HS-27A (cell line): ENCODE data around the gene IKBKG.
"Not testable (repeated sequence)": the region's sequence is repeated elsewhere in the genome, so short reads cannot be mapped to it uniquely, and the experiment has no call there.

ENCODE experiments used
- DNase-seq: peaks from one replicate; pipeline ENCODE4 v3.0.0-alpha.2; 2012; ENCODE audit warnings: low read depth, missing footprints

IKBKG gene

DNA sequence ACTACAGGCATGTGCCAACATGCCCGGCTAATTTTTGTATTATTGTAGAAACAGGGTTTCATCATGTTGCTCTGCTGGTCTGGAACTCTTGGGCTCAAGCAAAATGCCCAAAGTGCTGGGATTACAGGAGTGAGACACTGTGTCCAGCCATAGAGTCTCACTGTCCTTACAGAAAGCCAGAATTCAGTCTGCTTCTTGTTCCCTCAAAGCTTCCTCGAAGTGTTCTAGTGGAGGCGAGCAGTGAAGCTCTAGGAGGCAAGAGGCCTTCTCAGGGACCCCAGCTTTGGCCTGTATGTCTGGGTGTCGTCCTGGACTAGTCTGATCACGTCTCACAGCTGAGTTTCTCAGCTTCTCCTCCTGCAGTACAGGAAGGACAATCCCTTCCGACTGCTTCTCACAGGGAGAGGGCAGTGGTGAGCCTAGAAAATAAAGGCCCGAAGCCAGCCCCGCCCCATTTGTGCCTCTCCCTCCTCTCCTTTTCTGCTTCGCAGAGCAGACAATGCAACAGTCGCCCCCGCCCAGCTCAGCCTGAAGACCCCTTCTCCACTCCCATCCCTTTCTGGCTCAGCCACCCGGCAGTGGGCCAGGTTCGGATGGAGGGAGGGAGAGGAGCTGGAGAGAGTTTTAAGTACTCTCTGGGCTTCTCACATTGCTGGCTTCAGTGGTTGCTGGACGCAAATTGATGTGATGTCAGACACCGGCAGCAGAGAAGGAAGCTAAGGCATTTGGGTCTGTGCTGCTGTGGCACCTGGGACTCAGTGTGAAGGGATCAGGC lies 20.3 kb upstream of the IKBKG start:
- DNase-seq = no peak

DNA sequence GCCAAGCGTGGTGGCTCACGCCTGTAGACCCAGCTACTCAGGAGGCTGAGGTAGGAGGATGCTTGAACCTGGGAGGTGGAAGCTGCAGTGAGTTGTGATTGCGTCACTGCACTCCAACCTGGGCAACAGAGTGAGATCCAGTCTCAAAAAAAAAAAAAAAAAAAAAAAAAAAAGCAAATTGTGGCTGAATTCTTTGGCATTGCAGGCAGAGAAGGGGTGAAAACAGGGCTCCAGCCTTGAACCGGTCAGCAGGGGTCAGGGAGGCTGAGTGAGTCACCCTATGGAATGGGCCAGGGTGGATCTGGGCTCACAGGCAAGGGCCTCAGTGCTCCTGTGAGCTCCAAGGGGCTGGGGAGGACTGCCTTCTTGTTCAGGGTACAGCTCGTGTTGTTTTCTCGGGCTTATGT lies 18.2 kb upstream of the IKBKG start:
- DNase-seq = no peak

DNA sequence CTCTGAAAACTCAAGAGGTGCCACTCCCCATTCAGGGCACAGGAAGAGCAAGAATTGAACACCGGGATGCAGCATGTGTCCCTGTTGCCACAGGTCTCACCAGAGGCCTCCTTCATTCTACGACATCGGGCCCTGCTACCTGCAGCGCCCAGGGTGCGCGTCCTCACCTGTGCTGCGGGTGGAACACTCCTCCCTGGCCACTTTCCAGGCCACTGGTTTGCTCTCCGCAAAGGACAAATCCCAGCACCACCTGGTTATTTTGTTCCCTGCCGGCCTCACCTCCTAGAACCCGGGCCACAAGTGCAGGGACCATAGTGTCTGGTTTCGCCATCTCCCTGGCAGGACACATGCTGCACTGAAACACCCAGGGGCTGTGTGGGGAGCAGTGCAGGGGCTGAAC lies 17.1 kb upstream of the IKBKG start:
- no peak for DNase-seq

DNA sequence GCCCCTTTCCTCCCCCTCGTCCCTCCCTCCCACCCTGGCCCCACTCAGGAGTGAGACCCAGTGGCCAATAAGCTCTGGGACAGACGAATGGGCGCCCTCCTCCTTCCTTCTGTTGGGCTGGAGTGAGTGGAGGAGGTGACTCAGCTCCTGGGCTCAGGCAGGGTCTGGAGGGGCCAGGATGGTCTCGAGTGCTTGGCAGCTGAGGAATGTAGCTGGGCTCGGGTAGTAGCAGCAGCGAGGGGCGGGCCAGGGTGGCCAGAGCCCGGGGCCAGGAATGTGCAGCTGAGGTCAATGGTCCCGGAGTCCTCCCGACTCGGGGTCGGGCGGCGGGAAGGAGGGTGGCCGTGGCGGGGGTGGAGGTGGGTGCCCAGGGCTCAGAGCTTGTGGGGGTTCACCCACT lies 15.8 kb upstream of the IKBKG start:
- DNase-seq = no peak

DNA sequence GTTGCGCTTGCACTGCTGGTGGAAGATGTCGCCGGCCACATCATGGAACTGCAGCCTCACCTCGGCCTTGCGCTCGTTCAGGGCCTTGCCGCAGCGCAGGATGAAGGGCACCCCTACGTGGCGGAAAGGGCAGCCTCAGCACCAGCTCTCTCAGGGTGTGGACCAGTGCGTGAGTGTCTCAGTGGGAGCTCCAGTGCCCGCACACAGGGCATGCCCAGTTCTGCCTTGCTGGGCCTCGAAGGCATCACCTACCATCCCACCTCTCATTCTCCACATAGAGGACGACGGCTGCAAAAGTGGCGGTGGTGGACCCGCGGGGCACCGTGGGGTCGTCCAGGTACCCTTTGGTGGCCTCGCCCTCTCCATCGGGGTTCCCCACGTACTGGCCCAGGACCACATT lies 14.7 kb upstream of the IKBKG start:
- DNase-seq = no peak

DNA sequence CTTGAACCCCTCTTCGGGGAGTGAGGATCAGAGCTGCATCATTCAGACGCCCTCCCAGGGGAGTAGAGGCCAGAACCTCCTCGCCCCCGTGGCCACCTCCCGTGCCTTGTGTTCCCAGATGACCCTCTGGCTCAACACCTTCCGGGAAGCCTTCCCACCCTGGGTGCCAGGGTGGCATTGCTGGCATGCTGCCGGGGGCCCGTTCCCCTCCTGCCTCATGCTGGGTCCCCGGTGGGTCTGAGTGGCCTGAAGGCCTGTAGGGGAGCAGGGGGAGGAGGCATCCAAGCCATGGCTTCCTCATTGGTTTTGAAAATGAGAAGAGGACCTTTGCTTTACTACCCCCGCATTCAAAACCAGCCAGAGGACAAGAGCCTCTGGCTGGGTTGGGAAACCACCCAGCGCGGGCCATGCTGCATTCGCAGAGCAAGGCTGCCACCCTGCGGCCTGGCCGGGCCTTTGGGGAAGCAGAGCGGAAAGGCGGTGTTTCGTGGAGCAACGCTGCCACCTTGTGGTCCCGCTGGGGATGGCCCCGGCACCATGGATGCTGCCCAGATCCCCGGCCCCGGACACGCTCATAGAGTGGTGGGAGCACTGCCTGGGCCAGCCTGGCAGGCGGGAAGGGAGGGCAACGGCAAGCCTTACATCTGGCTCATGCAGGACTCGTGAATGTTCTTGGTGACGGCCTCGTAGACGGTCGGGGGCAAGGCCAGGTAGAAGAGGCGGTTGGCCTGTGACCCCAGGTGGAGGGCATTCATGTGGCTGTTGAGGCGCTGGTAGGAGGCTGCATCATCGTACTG lies 12.7 kb upstream of the IKBKG start:
- DNase-seq = no peak

DNA sequence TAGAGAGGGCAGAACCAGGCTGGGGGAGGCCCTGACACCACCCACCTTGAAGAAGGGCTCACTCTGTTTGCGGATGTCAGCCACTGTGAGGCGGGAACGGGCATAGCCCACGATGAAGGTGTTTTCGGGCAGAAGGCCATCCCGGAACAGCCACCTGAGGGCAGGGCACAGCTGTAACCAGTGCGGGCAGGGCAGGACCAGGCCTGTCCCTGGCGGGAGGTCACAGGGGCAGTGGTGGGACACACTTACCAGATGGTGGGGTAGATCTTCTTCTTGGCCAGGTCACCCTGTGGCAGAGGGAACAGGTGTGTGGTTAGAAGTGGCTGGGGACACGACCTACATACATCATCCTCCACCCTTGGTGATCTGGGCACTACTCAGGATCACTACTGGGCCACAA lies 11.5 kb upstream of the IKBKG start:
- no peak for DNase-seq

DNA sequence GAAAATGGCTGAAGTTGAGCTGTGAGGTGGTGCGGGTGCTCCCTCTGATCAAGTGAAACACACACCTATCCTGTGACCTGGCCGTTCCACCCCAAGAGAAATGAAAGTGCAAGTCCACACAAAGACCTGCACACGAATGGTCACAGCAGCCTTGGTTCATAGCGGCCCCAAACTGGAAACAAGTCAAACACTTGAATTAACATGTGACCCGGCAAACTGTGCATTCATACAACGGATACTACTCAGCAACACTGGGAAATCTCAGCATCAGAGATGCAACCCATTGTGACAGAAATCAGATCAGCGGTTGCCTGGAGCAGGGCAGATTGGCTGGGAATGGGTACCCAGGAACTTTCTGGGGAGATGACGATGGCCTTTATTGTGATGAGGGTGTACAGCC lies 8.3 kb upstream of the IKBKG start:
- DNase-seq = no peak

DNA sequence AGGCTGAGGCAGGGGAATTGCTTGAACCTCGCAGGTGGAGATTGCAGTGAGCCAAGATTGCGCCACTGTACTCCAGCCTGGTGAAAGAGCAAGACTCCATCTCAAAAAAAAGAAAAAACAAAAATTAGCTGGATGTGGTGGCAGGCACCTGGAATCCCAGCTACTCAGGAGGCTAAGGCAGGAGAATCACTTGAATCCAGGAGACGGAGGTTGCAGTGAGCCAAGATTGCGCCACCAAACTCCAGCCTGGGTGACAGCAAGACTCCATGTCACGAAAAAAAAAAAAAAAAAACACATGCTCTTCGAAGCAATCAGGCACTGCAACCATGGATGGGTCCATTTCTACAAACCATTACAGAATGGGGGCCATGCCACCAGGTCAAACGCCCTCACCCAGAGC lies 7.1 kb upstream of the IKBKG start:
- not testable (repeated sequence) for DNase-seq

DNA sequence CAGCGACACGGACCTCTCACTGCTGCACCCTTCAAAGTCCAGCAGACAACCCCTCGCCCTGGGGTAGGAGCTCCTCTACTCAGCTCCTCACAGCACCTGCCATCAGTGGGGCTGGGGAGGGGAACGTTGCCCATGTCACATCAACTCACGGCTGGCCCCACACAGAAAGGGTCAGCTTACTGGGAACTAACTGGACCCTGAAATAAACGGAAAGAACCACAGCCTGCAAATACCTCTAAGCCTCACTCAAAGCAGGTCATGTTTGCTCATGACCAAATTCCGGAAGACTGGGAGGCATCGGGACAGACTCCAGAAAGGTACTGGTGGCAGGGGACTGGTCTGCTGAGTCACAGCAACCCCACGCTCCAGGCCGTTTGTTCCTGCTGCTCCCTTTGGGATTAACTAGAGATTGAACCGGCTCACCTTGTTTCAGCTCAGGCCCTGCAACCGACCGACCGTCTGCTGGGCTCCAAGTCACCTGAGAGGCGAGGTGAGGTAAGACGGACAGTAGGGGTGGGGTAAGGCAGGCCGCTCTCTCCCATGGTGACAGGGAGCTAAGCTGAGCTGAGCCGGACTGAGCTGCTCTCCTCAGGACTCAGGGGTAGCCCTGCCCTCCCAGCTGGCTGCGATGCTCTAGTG lies 6.4 kb upstream of the IKBKG start:
- DNase-seq = no peak

DNA sequence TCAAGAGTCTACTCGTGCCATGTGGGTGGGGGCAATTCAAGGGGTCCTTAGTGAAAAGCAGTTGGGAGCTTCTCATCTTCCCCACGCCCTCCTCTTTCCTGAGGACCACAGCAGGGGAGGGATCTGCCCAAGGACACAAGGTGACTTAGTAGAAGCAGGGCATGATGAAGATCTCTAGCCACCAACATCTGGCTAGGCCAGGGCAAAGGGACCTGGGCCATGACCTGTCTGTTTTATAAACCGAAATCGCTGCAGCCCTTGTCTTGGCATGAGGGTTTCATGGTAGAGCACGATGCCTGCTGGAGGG lies 5.9 kb upstream of the IKBKG start:
- DNase-seq = no peak

DNA sequence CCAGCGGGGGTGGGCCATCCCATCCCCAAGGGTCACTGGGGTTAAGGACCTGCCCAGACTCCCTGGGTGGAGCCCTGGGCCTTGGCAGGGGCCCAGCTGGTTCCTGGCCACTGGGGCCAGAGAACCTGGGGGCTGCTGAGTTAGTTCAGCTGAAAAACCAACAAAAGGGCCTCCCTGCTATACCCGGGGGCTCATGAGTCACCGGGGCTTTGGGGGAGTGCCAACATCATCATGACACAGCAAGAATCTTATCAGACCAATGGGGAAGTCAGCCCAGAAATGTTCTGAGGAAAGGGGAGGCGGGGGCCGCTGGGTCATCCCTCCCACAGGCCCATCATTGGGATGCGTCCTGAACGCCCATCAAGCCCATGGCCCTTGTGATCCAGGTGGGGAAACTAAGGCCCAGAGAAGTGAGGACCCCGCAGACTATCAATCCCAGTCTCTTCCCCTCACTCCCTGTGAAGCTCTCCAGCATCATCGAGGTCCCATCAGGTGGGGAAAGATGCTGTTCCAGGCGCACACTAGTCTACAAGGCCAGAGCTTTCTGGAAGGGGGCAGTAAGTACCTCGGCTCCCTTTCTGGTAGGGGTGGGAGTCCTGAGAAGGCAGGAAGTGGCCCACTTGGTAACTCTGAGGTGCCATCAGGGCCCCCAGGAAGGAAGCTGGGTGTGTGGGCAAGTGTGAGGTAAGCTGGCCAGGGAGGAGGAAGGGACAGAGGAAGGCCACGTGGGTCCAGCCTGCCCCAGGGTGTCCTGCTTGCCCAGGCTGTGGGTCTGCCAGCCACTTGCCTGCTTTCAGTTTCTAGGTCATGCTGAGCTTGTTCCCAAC lies 5.3 kb upstream of the IKBKG start:
- peak; percentile 81 for DNase-seq

DNA sequence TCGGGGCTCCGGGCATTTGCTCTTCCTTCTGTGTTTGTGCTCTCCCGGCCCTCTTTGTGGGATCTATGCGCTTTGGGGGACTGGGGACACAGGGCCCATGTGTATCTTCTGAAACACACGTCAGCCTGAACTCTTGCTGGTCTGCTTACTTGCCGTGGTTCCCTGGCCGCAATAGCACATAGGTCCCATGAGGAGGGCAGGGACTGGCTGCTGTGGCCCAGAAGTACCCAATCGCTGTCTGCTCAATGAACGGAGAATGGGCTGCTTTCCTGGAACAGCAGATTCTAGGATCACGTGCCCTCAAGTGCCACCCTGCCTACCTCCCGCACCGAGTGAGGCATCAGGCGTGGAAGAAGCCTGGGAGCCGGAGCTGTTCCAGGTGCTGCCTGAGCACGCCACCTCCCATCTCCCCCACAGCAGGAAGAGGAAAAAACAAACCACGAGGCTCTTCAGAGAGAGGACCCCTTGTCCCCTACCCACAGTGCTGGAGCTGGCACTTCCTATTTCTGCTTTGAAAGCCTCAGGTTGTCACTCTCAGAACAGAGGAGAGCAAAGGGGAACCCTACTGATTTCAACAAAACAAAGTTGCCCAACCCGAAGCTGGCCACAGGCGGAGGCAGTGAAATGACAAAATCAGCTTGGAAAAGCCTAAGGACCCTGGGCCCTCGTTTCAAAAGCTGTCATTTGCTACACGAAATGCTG lies 4.5 kb upstream of the IKBKG start:
- DNase-seq = no peak

DNA sequence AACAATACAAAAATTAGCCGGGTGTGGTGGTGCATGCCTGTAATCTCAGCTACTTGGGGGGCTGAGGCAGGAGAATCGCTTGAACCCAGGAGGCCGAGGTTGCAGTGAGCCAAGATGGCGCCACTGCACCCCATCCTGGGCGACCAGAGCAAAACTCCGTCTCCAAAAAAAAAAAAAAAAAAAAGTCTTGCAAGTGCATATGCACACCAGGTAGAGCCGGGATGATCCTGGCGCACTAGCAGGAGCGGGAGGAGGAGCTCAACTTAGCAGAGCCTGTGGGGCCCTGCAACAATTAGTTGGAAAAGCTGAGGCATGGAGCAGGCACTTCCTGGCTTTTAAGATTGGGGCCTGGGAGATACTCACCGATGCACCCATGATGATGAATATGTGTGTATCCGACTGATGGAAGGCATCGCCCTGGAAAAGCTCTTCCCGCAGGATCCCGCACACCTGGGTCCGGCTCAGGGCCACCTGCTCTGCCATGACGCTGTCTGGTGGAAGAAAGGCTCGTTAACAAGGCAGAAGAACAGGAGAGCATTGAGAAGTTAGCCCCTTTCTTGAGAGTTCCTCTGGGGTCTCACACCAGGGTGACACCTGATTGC lies 1.6 kb upstream of the IKBKG start:
- DNase-seq = no peak

DNA sequence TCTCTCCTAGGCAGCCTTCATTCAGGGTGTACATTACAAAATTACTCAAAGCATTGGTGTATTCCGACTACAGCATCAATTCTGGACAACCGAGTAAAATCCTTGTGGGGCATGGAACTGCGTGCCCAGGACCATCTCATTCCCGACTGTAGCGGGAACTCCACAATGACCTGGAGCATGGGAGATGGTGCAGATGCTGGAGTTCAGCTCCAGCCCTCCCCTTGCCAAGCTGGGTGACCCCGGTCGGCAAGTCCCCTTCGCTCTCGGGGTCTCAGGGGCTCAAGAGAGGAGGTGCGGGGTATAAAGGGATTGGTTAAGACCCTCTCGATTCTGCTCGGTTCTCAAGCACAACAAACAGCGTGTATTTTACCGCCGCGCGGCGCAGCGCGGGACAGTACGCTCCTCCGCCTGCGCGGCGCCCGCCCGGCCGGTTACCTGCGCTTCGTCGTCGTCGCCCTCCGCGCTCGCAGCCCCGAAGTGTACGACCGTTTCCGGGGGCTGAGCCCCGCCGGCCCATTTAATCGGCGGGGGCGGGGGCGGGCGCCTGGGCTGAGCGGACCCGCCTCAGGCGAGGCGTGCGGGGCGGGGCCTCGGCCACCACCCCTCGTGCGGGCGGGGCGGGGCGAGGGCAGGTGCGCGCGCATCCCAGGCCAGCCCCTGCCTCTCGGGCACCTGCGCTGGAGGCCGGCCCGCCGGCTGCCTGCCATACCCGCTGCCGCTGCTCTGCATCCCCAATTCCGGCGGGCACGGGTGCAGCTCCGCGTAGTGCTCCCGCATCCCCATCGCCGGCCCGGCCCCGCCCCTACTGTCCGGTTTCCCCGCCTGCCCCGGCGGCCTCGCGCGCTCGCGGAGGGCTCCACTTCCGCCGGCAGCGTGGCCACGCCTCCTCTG lies 821 bp upstream of the IKBKG start, which contains the start of gene G6PD:
Gene G6PD (minus strand): TSS at position 493 of the 891 bp plus-strand sequence. CDS start 691 bp downstream, outside the sequence.
- no peak for DNase-seq

DNA sequence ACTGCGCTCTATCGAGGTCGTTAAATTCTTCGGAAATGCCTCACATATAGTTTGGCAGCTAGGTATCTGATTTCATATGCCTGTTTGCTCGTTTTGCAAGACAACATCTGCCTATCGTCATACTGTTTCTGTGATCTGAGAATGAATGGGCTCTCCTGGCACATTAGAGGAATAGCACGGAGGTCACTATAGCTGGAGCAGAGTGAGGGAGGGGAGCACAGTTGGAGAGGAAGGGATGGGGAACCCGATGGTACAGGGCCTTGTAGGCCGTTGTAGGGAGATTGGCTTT lies 552 bp downstream of the IKBKG start:
- DNase-seq = no peak

DNA sequence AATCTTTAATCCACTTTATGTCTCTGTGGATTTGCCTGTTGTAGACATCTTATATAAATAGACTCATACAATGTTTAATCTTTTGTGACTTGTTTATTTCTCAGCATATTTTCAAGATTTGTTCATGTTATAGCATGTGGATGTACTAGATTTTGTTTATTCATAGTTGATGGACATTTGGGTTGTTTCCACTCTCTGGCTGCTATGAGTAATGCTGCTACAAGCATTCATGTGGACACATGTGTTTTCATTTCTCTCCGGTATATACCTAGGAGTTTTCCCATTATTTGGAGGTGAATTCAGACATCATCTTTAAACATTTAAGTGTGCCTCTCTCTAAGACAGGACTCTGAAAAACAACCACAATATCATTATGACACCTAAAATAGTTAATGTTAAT lies 2.3 kb downstream of the IKBKG start:
- DNase-seq = no peak

DNA sequence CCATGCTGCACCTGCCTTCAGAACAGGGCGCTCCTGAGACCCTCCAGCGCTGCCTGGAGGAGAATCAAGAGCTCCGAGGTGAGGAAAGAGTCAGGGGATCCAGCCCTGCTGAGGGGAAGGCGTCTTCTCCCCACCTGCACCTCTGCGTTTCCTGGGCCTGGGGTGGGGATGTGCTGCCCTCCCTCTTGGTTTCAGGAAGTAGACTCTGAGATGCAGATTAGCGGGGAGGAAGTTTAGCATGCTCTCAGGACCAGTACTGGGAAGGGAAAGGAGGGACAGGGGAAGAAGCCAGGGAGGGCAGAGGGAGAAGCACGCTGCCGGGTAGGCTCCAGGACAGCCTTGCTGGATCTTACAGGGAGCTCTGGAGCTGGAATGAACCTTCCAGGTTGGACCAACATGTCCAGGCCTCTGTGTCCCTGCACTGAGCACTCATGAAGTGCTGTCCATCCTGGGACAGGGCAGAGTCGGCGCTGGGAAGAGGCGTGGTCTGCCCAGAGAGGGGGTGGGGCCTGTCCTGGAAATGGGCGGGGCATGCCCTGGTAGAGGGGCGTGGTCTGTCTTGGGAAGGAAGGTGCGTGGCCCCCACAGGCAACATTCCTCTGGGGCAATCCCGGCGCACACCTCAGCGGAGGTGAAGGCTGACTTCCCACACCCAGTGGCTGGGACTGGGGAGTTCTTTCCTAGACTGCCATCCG lies 4.8 kb downstream of the IKBKG start:
- not testable (repeated sequence) for DNase-seq

DNA sequence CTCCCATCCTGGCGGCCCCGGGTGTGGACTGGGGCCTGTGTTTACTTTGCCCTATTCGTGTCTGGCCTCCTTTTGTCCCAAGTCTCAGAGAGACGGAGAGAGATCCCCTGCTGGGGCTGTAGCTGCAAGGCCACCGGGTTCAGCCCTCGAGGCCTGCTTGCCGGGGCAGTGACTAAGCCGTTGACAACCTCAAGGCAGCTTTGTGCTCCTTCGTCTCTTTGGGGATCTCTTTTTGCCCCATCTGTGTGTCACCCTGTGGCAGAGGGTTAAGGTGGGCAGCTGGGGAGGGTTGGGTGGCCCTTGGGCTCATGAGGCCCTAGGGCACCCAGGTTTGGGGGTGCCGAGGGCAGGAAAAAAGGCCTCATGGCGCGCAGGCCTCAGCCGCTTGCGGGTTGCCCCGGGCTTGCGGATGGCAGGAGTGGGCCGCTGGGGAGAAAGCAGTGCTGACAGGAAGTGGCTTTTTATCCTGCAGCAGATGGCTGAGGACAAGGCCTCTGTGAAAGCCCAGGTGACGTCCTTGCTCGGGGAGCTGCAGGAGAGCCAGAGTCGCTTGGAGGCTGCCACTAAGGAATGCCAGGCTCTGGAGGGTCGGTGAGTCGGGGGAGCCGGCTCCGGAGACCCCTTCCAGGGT lies 10.8 kb downstream of the IKBKG start:
- not testable (repeated sequence) for DNase-seq
